Peyer's patch (tissue), 4 donors: ENCODE data around the gene SRSF4. TPM values are rescaled to one million over a fixed set of nuclear protein-coding genes. Genes with fewer than 3 reads are reported as not detected.
A peak's percentile ranks its signal among the peaks of the same experiment; 100 is the strongest.

Experiments
- DNase-seq, 3 donors: peaks; one replicate each; pipeline ENCODE4 v3.0.0-alpha.2; 2017 to 2019
- H3K27ac ChIP-seq, 4 donors: fragments of 200-600 bp; sonication (generic); one replicate each; pipeline ENCODE4 v1.5.1; 2016 to 2019
- H3K27me3 ChIP-seq, 2 donors: fragments of 200-600 bp; sonication (generic); one replicate each; pipeline ENCODE4 v1.5.1; 2019
- H3K36me3 ChIP-seq, 3 donors: fragments of 200-600 bp; sonication (generic); one replicate each; pipeline ENCODE4 v1.5.1; 2016 to 2019
- H3K4me1 ChIP-seq, 4 donors: fragments of 200-600 bp; sonication (generic); one replicate each; pipeline ENCODE4 v1.5.1; 2016 to 2019
- H3K4me3 ChIP-seq, 4 donors: fragments of 200-600 bp; sonication (generic); 1 replicate in 3 of 4; 2 replicates in 1 of 4; pipeline ENCODE4 v1.5.1; 2016 to 2019; ENCODE audit warnings: mild to moderate bottlenecking in 1 of 4
- H3K9me3 ChIP-seq, 4 donors: fragments of 200-600 bp; sonication (generic); one replicate each; pipeline ENCODE4 v1.5.1; 2016 to 2019; ENCODE audit warnings: mild to moderate bottlenecking in 1 of 4
- CTCF ChIP-seq, 6 experiments: fragments of 450-650 bp in 4 of 6; fragments of 200-600 bp in 2 of 6; sonication (generic) in 1 of 6; IDR thresholded peaks; one replicate each; pipeline ENCODE4 v1.5.1; 2017 to 2019; ENCODE audit warnings: antibody characterized with exemption in 6 of 6, mild to moderate bottlenecking in 3 of 6, moderate library complexity in 1 of 6
- POLR2A ChIP-seq, 2 donors: fragments of 450-650 bp; IDR thresholded peaks; one replicate each; pipeline ENCODE4 v1.5.1; 2017; ENCODE audit warnings: antibody characterized with exemption in 2 of 2, mild to moderate bottlenecking in 2 of 2, moderate library complexity in 2 of 2
- total RNA-seq, 4 donors: library from RNA; depleted of rRNA; stranded (reverse); fragments of >200 nt; gene quantifications; one replicate each; pipeline ENCODE4 v1.1.0, GENCODE V29; 2016

The SRSF4 gene
- total RNA-seq, 4 donors from 2014 or later = 62.7 to 153 (median 88.8) TPM

GRCh38 chr1:29186252-29186651, 4.6 kb upstream of the SRSF4 start:
- DNase-seq = no peak
- Histone ChIP-seq H3K9me3 (no peaks in the 10 kb centered on the region), H3K4me3 (no peak overlapping the region), H3K27ac (no peak overlapping the region), H3K27me3 (no peaks in the 10 kb centered on the region), H3K4me1 (peaks cover 0 to 5% (median 0%) of the 10 kb centered on the region in 4 donors), H3K36me3 (no peaks in the 10 kb centered on the region)
- no peak for TF ChIP-seq POLR2A (IDR thresholded peaks at IDR 0.05)
- no peak for TF ChIP-seq CTCF (IDR thresholded peaks at IDR 0.05)

GRCh38 chr1:29183287-29183686, 1.6 kb upstream of the SRSF4 start:
- no peak for DNase-seq
- H3K27ac ChIP-seq = no peak overlapping the region
- H3K4me1 ChIP-seq = peaks cover 0 to 29% (median 7%) of the 10 kb centered on the region in 4 donors
- H3K9me3 ChIP-seq = no peaks in the 10 kb centered on the region
- H3K27me3 ChIP-seq = no peaks in the 10 kb centered on the region
- no peak overlapping the region for H3K4me3 ChIP-seq
- TF ChIP-seq POLR2A (IDR thresholded peaks at IDR 0.05) = no peak
- TF ChIP-seq CTCF (IDR thresholded peaks at IDR 0.05) = no peak
- no peaks in the 10 kb centered on the region for H3K36me3 ChIP-seq

GRCh38 chr1:29180497-29181412, 945 bp downstream of the SRSF4 start:
- Histone ChIP-seq H3K27ac (peak overlapping the region; percentile 96 to 100 (median 99)), H3K9me3 (no peaks in the 10 kb centered on the region), H3K4me3 (peak overlapping the region; percentile 80 to 97 (median 92)), H3K4me1 (peaks cover 0 to 47% (median 9%) of the 10 kb centered on the region in 4 donors), H3K36me3 (no peaks in the 10 kb centered on the region), H3K27me3 (no peaks in the 10 kb centered on the region)
- TF ChIP-seq POLR2A (IDR thresholded peaks at IDR 0.05) (no peak), CTCF (IDR thresholded peaks at IDR 0.05) (no peak)
- DNase-seq = peak in 1 of 3 donors; percentile 18

GRCh38 chr1:29179641-29180184, 2.0 kb downstream of the SRSF4 start:
- TF ChIP-seq POLR2A (IDR thresholded peaks at IDR 0.05) (no peak), CTCF (IDR thresholded peaks at IDR 0.05) (no peak)
- no peaks in the 10 kb centered on the region for H3K27me3 ChIP-seq
- peak overlapping the region in 2 of 4 donors; percentile 15 to 99 for H3K27ac ChIP-seq
- DNase-seq = no peak
- H3K4me1 ChIP-seq = peaks cover 0 to 47% (median 9%) of the 10 kb centered on the region in 4 donors
- no peaks in the 10 kb centered on the region for H3K9me3 ChIP-seq
- H3K4me3 ChIP-seq = peak overlapping the region in 3 of 4 donors; percentile 80 to 96 (median 89)
- H3K36me3 ChIP-seq = no peaks in the 10 kb centered on the region

GRCh38 chr1:29177022-29177705, 4.5 kb downstream of the SRSF4 start:
- Histone ChIP-seq H3K27me3 (no peaks in the 10 kb centered on the region), H3K9me3 (no peaks in the 10 kb centered on the region), H3K4me3 (no peak overlapping the region), H3K36me3 (no peaks in the 10 kb centered on the region), H3K4me1 (peaks cover 0 to 42% (median 9%) of the 10 kb centered on the region in 4 donors), H3K27ac (peak overlapping the region in 2 of 4 donors; percentile 18 to 37)
- DNase-seq = peak in 1 of 3 donors; percentile 38
- TF ChIP-seq CTCF (IDR thresholded peaks at IDR 0.05) = no peak
